HL-60 (cell line): ENCODE measurements around the gene COTL1.

Experiments
- CTCF ChIP-seq: IDR thresholded peaks from one replicate; pipeline ENCODE4 v1.5.1; 2011; ENCODE audit warnings: low read length, control low read depth, inconsistent platforms; ENCODE audit not compliant: insufficient read depth
- GABPA ChIP-seq: IDR thresholded peaks from 2 replicates; pipeline ENCODE4 v1.6.1; 2012; ENCODE audit warnings: low read depth
- POLR2AphosphoS5 ChIP-seq: IDR thresholded peaks from 2 replicates; pipeline ENCODE4 v1.6.1; 2012; ENCODE audit warnings: low read depth
- REST ChIP-seq: IDR thresholded peaks from 2 replicates; pipeline ENCODE4 v1.6.1; 2012; ENCODE audit warnings: low read depth; ENCODE audit not compliant: insufficient replicate concordance
- SPI1 ChIP-seq: IDR thresholded peaks from 2 replicates; pipeline ENCODE4 v1.6.1; 2012; ENCODE audit warnings: low read depth, mild to moderate bottlenecking, borderline replicate concordance

- no peak for TF ChIP-seq CTCF
- TF ChIP-seq REST, result no peak
- TF ChIP-seq POLR2AphosphoS5, result no peak
- TF ChIP-seq GABPA, result no peak
- no peak for TF ChIP-seq SPI1
Measured at GRCh38 chr16:84630009-84630408, 12.1 kb upstream of the COTL1 start.
